HepG2 (cell line): Measurements from ENCODE around the gene THEMIS. TPM values are rescaled to one million over a fixed set of nuclear protein-coding genes. Genes with fewer than 3 reads are reported as not detected.

Experiments
- ATAC-seq: fragments of 200-7000 bp; cut with Tn5 transposase; 3 replicates; pipeline ENCODE4 v1.9.1; 2020; ENCODE audit warnings: mild to moderate bottlenecking, moderate library complexity
- BruUV-seq: library from RNA; stranded (reverse); fragments of 400-500 nt; replicated peaks from 2 replicates; lab custom pipeline; 2021; lab: Mats Ljungman, UMichigan
- CTCF ChIA-PET: fragments of 300-600 bp; formaldehyde crosslinking; extraction: SDS; loops from one replicate; lab custom pipeline; 2021; ENCODE audit warnings: low total read pairs, inconsistent platforms, low intra/inter-chr PET ratio; lab: Yijun Ruan, JAX
- POLR2A ChIA-PET: fragments of 350-600 bp; sonication (Branson Sonifier 250); formaldehyde crosslinking; loops from one replicate; lab custom pipeline; 2020; ENCODE audit warnings: antibody characterized with exemption, inconsistent platforms; lab: Yijun Ruan, JAX
- DNase-seq: peaks from one replicate; pipeline ENCODE4 v3.0.0-alpha.2; 2015; ENCODE audit warnings: low spot score
- FAIRE-seq: peaks from 3 replicates; lab custom pipeline; 2011; peaks lifted over from hg19 to GRCh38; lab: Jason Lieb, UNC
- H2AFZ ChIP-seq: one replicate; pipeline ENCODE4 v1.6.1; 2011; ENCODE audit warnings: low read length, inconsistent platforms
- H3K27ac ChIP-seq: fragments of 300-600 bp; 3 replicates; pipeline ENCODE4 v1.8.0; 2011; ENCODE audit warnings: mixed run types, mild to moderate bottlenecking, mixed read lengths, low read length, inconsistent platforms; ENCODE audit not compliant: insufficient read depth; ENCODE audit errors: extremely low read length
- H3K27me3 ChIP-seq, 2 experiments: fragments of 200-600 bp in 1 of 2; 2 replicates in 1 of 2; 3 replicates in 1 of 2; pipeline versions ENCODE4 v1.6.0 to v1.8.0; 2011; ENCODE audit warnings: low read length in 2 of 2, mild to moderate bottlenecking in 2 of 2, moderate library complexity in 2 of 2, inconsistent platforms in 1 of 2; ENCODE audit not compliant: insufficient read depth in 2 of 2, control insufficient read depth in 1 of 2
- H3K36me3 ChIP-seq, 2 experiments: fragments of 200-600 bp in 1 of 2; replicated peaks in 1 of 2; 2 replicates in 1 of 2; 3 replicates in 1 of 2; pipeline versions ENCODE4 v1.5.1 to v1.8.0; 2011; ENCODE audit warnings: low read length in 2 of 2, inconsistent platforms in 1 of 2; ENCODE audit not compliant: insufficient read depth in 2 of 2, control insufficient read depth in 1 of 2
- H3K4me1 ChIP-seq: 2 replicates; pipeline ENCODE4 v1.5.1; 2012; ENCODE audit warnings: low read length, inconsistent platforms; ENCODE audit not compliant: insufficient read depth
- H3K4me2 ChIP-seq: 2 replicates; pipeline ENCODE4 v1.6.0; 2011; ENCODE audit warnings: low read depth, low read length, inconsistent platforms
- H3K4me3 ChIP-seq, 3 experiments: fragments of 200-600 bp in 1 of 3; sonication (generic), shearing (Covaris generic) in 1 of 3; replicated peaks in 1 of 3; 2 replicates each; pipeline ENCODE4 v1.5.1; 2011 to 2016; ENCODE audit warnings: low read length in 3 of 3, inconsistent platforms in 2 of 3, low read depth in 2 of 3, mild to moderate bottlenecking in 2 of 3, control low read depth in 1 of 3, mixed read lengths in 1 of 3; ENCODE audit not compliant: insufficient read depth in 1 of 3
- H3K79me2 ChIP-seq: one replicate; pipeline ENCODE4 v1.6.1; 2011; ENCODE audit warnings: low read length, inconsistent platforms; ENCODE audit not compliant: insufficient read depth
- H3K9ac ChIP-seq: 2 replicates; pipeline ENCODE4 v1.6.0; 2011; ENCODE audit warnings: mild to moderate bottlenecking, low read depth, low read length, inconsistent platforms; ENCODE audit not compliant: insufficient read depth
- H3K9me3 ChIP-seq: 2 replicates; pipeline ENCODE4 v1.5.1; 2012; ENCODE audit warnings: mild to moderate bottlenecking, low read length
- H4K20me1 ChIP-seq: 2 replicates; pipeline ENCODE4 v1.6.0; 2011; ENCODE audit warnings: inconsistent platforms, mild to moderate bottlenecking, low read length, moderate library complexity; ENCODE audit not compliant: insufficient read depth
- DZIP1 ChIP-seq: sonication (generic); formaldehyde crosslinking; IDR thresholded peaks from 2 replicates; pipeline ENCODE4 v1.5.0; 2020; ENCODE audit warnings: mild to moderate bottlenecking, missing genetic modification reagents
- KAT2B ChIP-seq: fragments of 150-350 bp; IDR thresholded peaks from 2 replicates; pipeline ENCODE4 v1.6.1; 2014; ENCODE audit warnings: low read depth, low read length, borderline replicate concordance
- LCORL ChIP-seq, 2 experiments: fragments of 450-650 bp in 1 of 2; sonication (generic) in 1 of 2; formaldehyde crosslinking in 1 of 2; IDR thresholded peaks; 2 replicates each; pipeline versions ENCODE4 v1.5.0 to v1.6.1; 2017 to 2020; ENCODE audit warnings: antibody characterized with exemption in 1 of 2, missing genetic modification reagents in 1 of 2
- RARA ChIP-seq: IDR thresholded peaks from 2 replicates; pipeline ENCODE4 v1.6.1; 2016; ENCODE audit warnings: missing genetic modification reagents, missing compliant biosample characterization
- RERE ChIP-seq: IDR thresholded peaks from 2 replicates; pipeline ENCODE4 v1.6.1; 2016; ENCODE audit warnings: low read depth, missing genetic modification reagents, missing compliant biosample characterization
- SRY ChIP-seq: sonication (generic); formaldehyde crosslinking; IDR thresholded peaks from 2 replicates; pipeline ENCODE4 v1.8.0; 2022; ENCODE audit warnings: mild to moderate bottlenecking, missing genetic modification reagents
- TFDP2 ChIP-seq: sonication (generic); formaldehyde crosslinking; IDR thresholded peaks from 2 replicates; pipeline ENCODE4 v1.4.0; 2020; ENCODE audit warnings: missing genetic modification reagents
- ZFP91 ChIP-seq: sonication (generic); formaldehyde crosslinking; IDR thresholded peaks from 2 replicates; pipeline ENCODE4 v1.9.0; 2022; ENCODE audit warnings: missing genetic modification reagents, mild to moderate bottlenecking, borderline replicate concordance
- ZNF207 ChIP-seq: fragments of 450-650 bp; IDR thresholded peaks from 2 replicates; pipeline ENCODE4 v1.6.1; 2016; ENCODE audit warnings: antibody characterized with exemption, borderline replicate concordance
- ZNF564 ChIP-seq: sonication (generic); formaldehyde crosslinking; IDR thresholded peaks from 2 replicates; pipeline ENCODE4 v1.8.1; 2023; ENCODE audit warnings: mild to moderate bottlenecking, missing genetic modification reagents
- ZNF737 ChIP-seq: sonication (generic); formaldehyde crosslinking; IDR thresholded peaks from 2 replicates; pipeline ENCODE4 v1.5.0; 2020; ENCODE audit warnings: missing genetic modification reagents, mild to moderate bottlenecking, borderline replicate concordance
- WGBS: methylation state at CpG from one replicate; pipeline ENCODE4 v1.1.6; 2017; ENCODE audit warnings: low lambda C conversion rate; 5-methylcytosine and 5-hydroxymethylcytosine counted together
- in situ Hi-C: cut with HindIII; loops from 2 replicates; pipeline ENCODE4 v1.10.0; 2017; ENCODE audit warnings: low pct_unique_long_range_greater_than_20kb; ENCODE audit not compliant: extremely low pct_ligation_motif_present
- intact Hi-C: fragments of 100-400 bp; cut with micrococcal nuclease; formaldehyde crosslinking; loops from one replicate; pipeline ENCODE4 v1.10.0; 2022; ENCODE audit not compliant: unreplicated experiment
- polyA plus RNA-seq, 8 experiments: library from polyadenylated mRNA; depleted of rRNA in 3 of 8; stranded (reverse) in 7 of 8; unstranded in 1 of 8; fragments of >200 nt; fragmentation: Illumina TruSeq in 4 of 8; extraction: Trizol in 4 of 8; gene quantifications; 2 replicates each; pipeline versions ENCODE4 v1.2.1 to v1.2.3, GENCODE V29; 2011 to 2016; ENCODE audit warnings: low read depth in 4 of 8, missing spikeins in 1 of 8, mixed read lengths in 1 of 8; ENCODE audit not compliant: insufficient read depth in 1 of 8
- total RNA-seq, 5 experiments: library from RNA; depleted of rRNA; stranded (reverse); fragments of >200 nt; fragmentation: Illumina TruSeq; extraction: Trizol; gene quantifications; 2 replicates each; pipeline ENCODE4 v1.2.3, GENCODE V29; 2016; ENCODE audit warnings: low read depth in 1 of 5

THEMIS gene
- total and polyA plus RNA-seq, 2 of the 13 experiments (the other 11 are each of a cell fraction or from before 2014, with no cell fraction given): not detected

GRCh38 chr6:127912914-127913313, 12.1 kb upstream of the THEMIS start (continued):
- TF ChIP-seq DZIP1 (CRISPR knock-in tag): no peak
- TF ChIP-seq ZNF207: no peak
- TF ChIP-seq LCORL (IDR thresholded peaks at IDR 0.05): no peak
- no peak for TF ChIP-seq LCORL (CRISPR knock-in tag; IDR thresholded peaks at IDR 0.05)
- TF ChIP-seq RARA (CRISPR knock-in tag): no peak
- no peak for TF ChIP-seq ZNF564 (CRISPR knock-in tag)

- ChIA-PET POLR2A (no interaction called here), CTCF (no interaction called here)
- H4K20me1 ChIP-seq: no peaks in the 10 kb centered on the region
- 57% methylated on average over 7 of the region's 7 CpGs for WGBS
- FAIRE-seq (no peak), DNase-seq (no peak), ATAC-seq (no peak)
- H3K36me3 ChIP-seq: no peaks in the 10 kb centered on the region
- H3K4me2 ChIP-seq: no peak overlapping the region
- H3K27me3 ChIP-seq: no peaks in the 10 kb centered on the region
- H3K4me3 ChIP-seq: no peak overlapping the region
- H3K79me2 ChIP-seq: no peaks in the 10 kb centered on the region
- H3K9ac ChIP-seq: no peak overlapping the region
- intact Hi-C loops: no loop called here
- no TSS peak for BruUV-seq
- H3K4me1 ChIP-seq: no peaks in the 10 kb centered on the region
- H3K9me3 ChIP-seq: peaks cover 13% of the 10 kb centered on the region; the same call in 1 of the 2 replicates
- in situ Hi-C loops: no loop called here
- no peak overlapping the region for H3K27ac ChIP-seq
- H2AFZ ChIP-seq: no peak overlapping the region
- TF ChIP-seq ZNF737 (CRISPR knock-in tag) (no peak), ZFP91 (CRISPR knock-in tag) (no peak), RERE (no peak), SRY (no peak), TFDP2 (CRISPR knock-in tag) (no peak), KAT2B (no peak)
Measured at GRCh38 chr6:127907960-127908640, 7.2 kb upstream of the THEMIS start.
